HG03469 (cell line): ENCODE data around the gene DUSP14.

ENCODE experiments used
- ATAC-seq: cut with Tn5 transposase; IDR thresholded peaks from one replicate; pipeline ENCODE4 v1.9.1; 2021; ENCODE audit warnings: mild to moderate bottlenecking, moderate library complexity, moderate number of reproducible peaks; ENCODE audit not compliant: unreplicated experiment

DUSP14 gene

DNA sequence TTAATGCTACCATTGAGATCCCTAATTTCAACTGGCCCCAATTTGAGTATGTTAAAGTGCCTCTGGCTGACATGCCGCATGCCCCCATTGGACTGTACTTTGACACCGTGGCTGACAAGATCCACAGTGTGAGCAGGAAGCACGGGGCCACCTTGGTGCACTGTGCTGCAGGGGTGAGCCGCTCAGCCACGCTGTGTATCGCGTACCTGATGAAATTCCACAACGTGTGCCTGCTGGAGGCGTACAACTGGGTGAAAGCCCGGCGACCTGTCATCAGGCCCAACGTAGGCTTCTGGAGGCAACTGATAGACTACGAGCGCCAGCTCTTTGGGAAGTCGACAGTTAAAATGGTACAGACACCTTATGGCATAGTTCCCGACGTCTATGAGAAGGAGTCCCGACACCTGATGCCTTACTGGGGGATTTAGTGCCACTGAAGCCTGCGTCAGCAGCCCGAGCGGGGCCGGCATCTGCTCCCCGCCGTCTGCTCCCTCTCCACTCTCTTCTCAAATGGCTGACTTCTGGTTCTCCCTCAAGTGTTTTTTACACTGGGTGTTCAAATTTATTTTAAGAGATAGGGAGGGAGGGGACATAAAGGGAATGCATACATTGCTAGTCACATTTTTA lies 22.9 kb downstream of the DUSP14 start:
- no peak for ATAC-seq

GRCh38 chr17:37513711-37514110 lies 24.0 kb downstream of the DUSP14 start:
- ATAC-seq = no peak

GRCh38 chr17:37516127-37516571 lies 26.5 kb downstream of the DUSP14 start:
- ATAC-seq = no peak

DNA sequence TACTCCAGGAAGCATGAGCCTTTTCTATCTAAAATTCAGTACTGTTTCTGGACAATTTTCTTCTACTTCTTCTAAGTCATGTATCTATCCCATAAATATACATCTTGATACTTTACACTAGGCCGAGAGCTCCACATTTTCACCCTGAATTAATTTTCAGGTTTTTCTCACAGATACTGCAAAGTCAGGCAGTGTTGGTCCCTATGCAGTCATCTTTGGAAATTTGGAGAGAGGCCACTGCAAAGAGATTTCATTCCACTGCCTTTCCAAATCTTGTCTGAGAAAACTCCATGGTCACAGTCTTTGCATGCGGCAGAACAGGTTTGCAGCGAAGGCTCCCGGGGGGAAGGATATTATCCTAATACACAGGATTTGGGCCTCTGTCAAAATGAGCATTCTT lies 28.2 kb downstream of the DUSP14 start:
- ATAC-seq = no peak

DNA sequence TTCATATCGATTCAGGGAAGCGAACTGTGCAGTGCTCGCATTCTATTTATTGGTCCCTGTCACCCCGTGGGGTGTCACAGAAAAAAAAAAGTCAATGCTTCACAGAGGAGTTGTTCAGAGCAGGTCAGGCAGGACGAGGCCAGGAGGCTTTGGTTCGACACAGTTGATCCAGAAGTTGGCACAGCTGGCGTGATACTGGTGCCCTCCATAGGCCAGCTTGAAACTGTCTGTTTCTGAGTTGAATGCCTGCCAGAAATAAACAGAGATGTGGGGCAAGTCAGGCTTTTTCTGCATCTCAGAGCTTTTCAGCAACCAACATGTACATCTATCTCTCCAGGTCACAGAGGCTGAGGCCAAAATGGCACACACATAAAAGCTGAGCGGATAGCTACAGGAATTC lies 29.1 kb downstream of the DUSP14 start:
- no peak for ATAC-seq

DNA sequence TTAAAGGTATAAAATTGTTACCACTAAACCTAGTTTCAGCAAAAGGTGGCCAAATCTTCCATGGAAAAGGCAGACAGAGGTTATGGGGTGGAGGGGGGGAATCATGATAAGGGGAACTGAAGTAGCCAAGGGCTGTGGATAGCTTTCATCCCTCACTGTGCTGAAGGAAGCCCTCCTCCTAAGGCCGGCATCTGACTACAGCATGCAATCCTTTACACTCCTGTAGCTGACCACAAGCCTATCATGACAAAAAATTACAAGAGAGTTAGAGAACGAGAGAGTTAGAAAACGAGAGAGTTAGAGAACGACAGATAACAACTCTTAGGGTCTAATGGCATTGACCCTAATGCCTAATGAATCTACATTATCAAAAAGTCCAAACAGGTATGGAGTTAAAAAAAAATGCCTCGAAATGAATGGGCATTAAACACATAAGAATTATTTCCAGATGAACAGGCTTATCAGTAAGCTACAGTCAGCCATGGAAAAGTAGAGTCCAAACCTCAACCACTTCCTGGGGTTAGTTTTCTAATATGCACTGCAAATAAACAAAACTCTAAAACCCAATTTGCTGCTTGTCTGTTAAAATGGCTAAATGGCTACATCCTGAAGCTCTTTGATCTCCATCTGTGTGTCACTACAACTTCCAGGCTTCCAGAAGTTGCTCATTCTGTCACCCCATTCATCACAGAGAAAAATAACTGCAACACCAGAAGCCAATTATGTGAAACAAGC lies 29.7 kb downstream of the DUSP14 start:
- ATAC-seq = no peak

GRCh38 chr17:37520174-37520573 lies 30.5 kb downstream of the DUSP14 start:
- ATAC-seq = no peak

- no peak for ATAC-seq
These were observed 32.1 kb downstream of the DUSP14 start for GRCh38 chr17:37521821-37522220.

DNA sequence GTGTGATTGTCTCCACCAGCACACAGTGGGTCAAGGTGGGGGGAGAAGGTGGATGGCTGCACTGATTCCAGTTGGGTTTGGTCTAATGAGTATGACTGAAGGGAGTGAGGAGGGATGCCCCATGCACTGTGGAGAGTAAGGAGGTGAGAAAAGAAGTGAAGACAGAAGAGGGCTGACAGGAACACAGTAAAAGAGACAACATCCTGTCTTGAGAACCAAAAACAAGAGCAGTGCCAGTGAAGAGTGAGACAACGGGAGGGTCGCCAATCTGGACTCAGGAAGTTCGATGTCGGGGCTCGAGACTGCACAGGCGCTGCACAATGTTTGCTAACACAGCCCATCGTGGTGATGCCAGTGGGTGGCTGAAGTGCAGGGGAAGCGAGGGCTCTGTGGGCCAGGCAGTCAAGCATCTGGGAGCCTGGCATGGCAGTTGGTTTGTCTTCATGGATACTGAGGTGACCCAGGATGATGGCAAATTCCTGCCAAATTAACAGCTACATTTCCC lies 34.1 kb downstream of the DUSP14 start:
- no peak for ATAC-seq

- no peak for ATAC-seq
These were observed 37.7 kb downstream of the DUSP14 start for GRCh38 chr17:37527249-37527851.

- no peak for ATAC-seq
These were observed 40.7 kb downstream of the DUSP14 start for GRCh38 chr17:37530420-37530819.

GRCh38 chr17:37532756-37533155 lies 43.1 kb downstream of the DUSP14 start:
- no peak for ATAC-seq

- no peak for ATAC-seq
These were observed 46.2 kb downstream of the DUSP14 start for GRCh38 chr17:37535906-37536305.

GRCh38 chr17:37538981-37539659 lies 49.4 kb downstream of the DUSP14 start:
- ATAC-seq = no peak

- ATAC-seq = no peak
These were observed 52.4 kb downstream of the DUSP14 start for GRCh38 chr17:37541880-37542660.

GRCh38 chr17:37543637-37544052 lies 54.0 kb downstream of the DUSP14 start:
- no peak for ATAC-seq

GRCh38 chr17:37545486-37545885 lies 55.8 kb downstream of the DUSP14 start:
- ATAC-seq = no peak

DNA sequence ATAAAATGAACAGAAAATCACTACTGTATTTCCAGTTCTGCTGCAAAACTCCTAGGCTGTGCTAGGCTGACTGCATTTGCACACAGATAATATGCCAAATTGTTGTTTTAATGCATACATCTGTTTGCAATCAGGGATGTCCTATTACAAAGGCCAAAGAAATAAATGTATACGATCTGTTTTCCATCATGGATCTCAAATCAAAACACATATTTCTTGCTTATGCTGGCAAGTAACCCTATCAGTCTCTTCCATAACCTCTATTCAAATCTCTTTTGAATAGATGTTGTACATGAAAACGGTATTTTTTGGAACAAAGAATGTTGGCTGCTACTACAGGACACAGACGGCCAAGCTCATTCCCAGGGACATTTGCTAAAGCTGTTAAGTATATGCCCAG lies 56.6 kb downstream of the DUSP14 start:
- no peak for ATAC-seq

GRCh38 chr17:37547986-37548385 lies 58.3 kb downstream of the DUSP14 start:
- ATAC-seq = no peak

DNA sequence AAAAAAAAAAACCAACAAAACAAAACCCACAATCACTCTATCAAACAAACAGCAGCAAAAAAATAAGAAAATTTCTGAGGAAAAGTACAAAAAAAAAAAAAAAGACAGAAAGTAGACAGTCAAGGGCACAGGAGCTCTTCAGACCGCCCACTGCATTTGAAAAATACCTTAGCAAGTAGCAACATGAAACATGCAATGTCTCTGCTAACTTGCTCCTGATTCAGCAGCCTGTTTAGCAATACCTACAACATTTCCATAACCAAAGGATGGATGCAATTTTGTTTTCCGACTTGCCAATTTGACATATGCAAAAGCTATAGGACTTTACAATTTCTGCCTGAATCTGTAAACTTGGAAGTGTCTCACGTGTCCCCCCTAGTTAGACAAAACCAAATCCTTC lies 62.1 kb downstream of the DUSP14 start:
- no peak for ATAC-seq
